GM12872 (cell line): ENCODE data around the gene LRP4.

Source experiments
- CTCF ChIP-seq: IDR thresholded peaks from 3 replicates; pipeline ENCODE4 v1.5.1; 2011; ENCODE audit warnings: low read depth, mild to moderate bottlenecking, low read length, moderate library complexity; ENCODE audit not compliant: insufficient read depth

LRP4 gene

GRCh38 chr11:46874586-46874985 is 43.8 kb downstream of the LRP4 start:
- TF ChIP-seq CTCF, result no peak

- no peak for TF ChIP-seq CTCF
These were observed 49.4 kb downstream of the LRP4 start for GRCh38 chr11:46868912-46869311.

GRCh38 chr11:46865340-46865739 is 53.0 kb downstream of the LRP4 start:
- TF ChIP-seq CTCF, result no peak

- no peak for TF ChIP-seq CTCF
These were observed 58.1 kb downstream of the LRP4 start for GRCh38 chr11:46860218-46860617.

- TF ChIP-seq CTCF, result no peak
These were observed 59.3 kb downstream of the LRP4 start for GRCh38 chr11:46858920-46859546.

- TF ChIP-seq CTCF, result no peak
These were observed 60.7 kb downstream of the LRP4 start for GRCh38 chr11:46857666-46858065.

- TF ChIP-seq CTCF, result no peak
These were observed 61.6 kb downstream of the LRP4 start for GRCh38 chr11:46856605-46857343.
